Astrocyte (in vitro differentiated cells and primary cell): ENCODE measurements around the gene SMCO3.

Experiments used
- CTCF ChIP-seq: IDR thresholded peaks from 2 replicates; pipeline ENCODE4 v1.5.1; 2011; ENCODE audit warnings: low read depth, mild to moderate bottlenecking, inconsistent platforms, low read length, moderate library complexity; ENCODE audit not compliant: insufficient read depth
- EZH2 ChIP-seq: IDR thresholded peaks from 2 replicates; pipeline ENCODE4 v1.6.1; 2012; ENCODE audit warnings: mild to moderate bottlenecking, low read length, inconsistent platforms; ENCODE audit not compliant: insufficient read depth

GRCh38 chr12:14772946-14773345 lies 41.0 kb downstream of the SMCO3 start:
- no peak for TF ChIP-seq CTCF
- no peak for TF ChIP-seq EZH2
